HCT116 (cell line): ENCODE data around the gene CREB3. TPM values are rescaled to one million over a fixed set of nuclear protein-coding genes. Genes with fewer than 3 reads are reported as not detected.

Source experiments
- ATAC-seq: fragments of 200-7000 bp; cut with Tn5 transposase; 2 replicates; pipeline ENCODE4 v1.9.1; 2020; ENCODE audit warnings: mild to moderate bottlenecking, moderate library complexity
- BruUV-seq: library from RNA; stranded (reverse); fragments of 400-500 nt; replicated peaks from 2 replicates; lab custom pipeline; 2021; lab: Mats Ljungman, UMichigan
- CTCF ChIA-PET: fragments of 300-600 bp; sonication (Branson Sonifier 250); formaldehyde crosslinking; loops from one replicate; lab custom pipeline; 2021; ENCODE audit warnings: antibody characterized with exemption; lab: Charles Lee
- POLR2A ChIA-PET: fragments of 300-600, 350-600 bp; sonication (Branson Sonifier 250); formaldehyde crosslinking; loops from one replicate; lab custom pipeline; 2021; ENCODE audit warnings: antibody characterized with exemption; lab: Charles Lee
- RAD21 ChIA-PET, 2 experiments: fragments of 300-600 bp; sonication (Branson Sonifier 250); formaldehyde crosslinking; loops; one replicate each; lab custom pipeline; 2023; ENCODE audit warnings: low total read pairs in 2 of 2; ENCODE audit not compliant: uncharacterized antibody in 2 of 2, unreplicated experiment in 2 of 2, low non-redundant PET in 1 of 2; lab: Charles Lee
- DNase-seq: peaks from one replicate; pipeline ENCODE4 v3.0.0-alpha.2; 2010; ENCODE audit warnings: low read depth, low spot score
- H2AFZ ChIP-seq: fragments of 200-600 bp; shearing (Covaris generic), sonication (generic); 2 replicates; pipeline ENCODE4 v1.6.1; 2017; ENCODE audit warnings: low read depth, mixed run types, mixed read lengths, antibody characterized with exemption, low read length; ENCODE audit not compliant: poor library complexity, severe bottlenecking
- H3K27ac ChIP-seq: 2 replicates; pipeline ENCODE4 v1.5.1; 2012; ENCODE audit warnings: low read depth, low read length
- H3K27me3 ChIP-seq: fragments of 200-600 bp; sonication (generic); 2 replicates; pipeline ENCODE4 v1.6.1; 2016; ENCODE audit warnings: mixed run types, low read length, mixed read lengths; ENCODE audit not compliant: insufficient read depth
- H3K36me3 ChIP-seq, 2 experiments: fragments of 200-500 bp in 1 of 2; fragments of 200-600 bp in 1 of 2; sonication (Bioruptor generic) in 1 of 2; sonication (generic) in 1 of 2; 2 replicates each; pipeline versions ENCODE4 v1.5.1 to v1.6.1; 2014 to 2016; ENCODE audit warnings: low read length in 2 of 2, inconsistent platforms in 1 of 2, mixed read lengths in 1 of 2, mixed run types in 1 of 2; ENCODE audit not compliant: insufficient read depth in 2 of 2, control insufficient read depth in 1 of 2
- H3K4me1 ChIP-seq, 2 experiments: fragments of 200-600 bp in 1 of 2; sonication (generic) in 1 of 2; 2 replicates each; pipeline versions ENCODE4 v1.5.1 to v1.6.1; 2012 to 2017; ENCODE audit warnings: low read length in 2 of 2, inconsistent platforms in 1 of 2, mild to moderate bottlenecking in 1 of 2, mixed read lengths in 1 of 2, mixed run types in 1 of 2, moderate library complexity in 1 of 2; ENCODE audit not compliant: insufficient read depth in 2 of 2, control insufficient read depth in 1 of 2
- H3K4me2 ChIP-seq: fragments of 200-600 bp; sonication (generic); 2 replicates; pipeline ENCODE4 v1.6.1; 2017; ENCODE audit warnings: mixed run types, low read length, mixed read lengths
- H3K4me3 ChIP-seq, 2 experiments: fragments of 200-600 bp in 1 of 2; sonication (generic) in 1 of 2; replicated peaks in 1 of 2; 2 replicates each; pipeline ENCODE4 v1.5.1; 2011 to 2016; ENCODE audit warnings: low read length in 2 of 2, control low read depth in 1 of 2, low read depth in 1 of 2, mild to moderate bottlenecking in 1 of 2, mixed read lengths in 1 of 2, mixed run types in 1 of 2
- H3K79me2 ChIP-seq: fragments of 200-600 bp; sonication (generic); 2 replicates; pipeline ENCODE4 v1.6.1; 2017; ENCODE audit warnings: mild to moderate bottlenecking, mixed run types, low read length, moderate library complexity, mixed read lengths; ENCODE audit not compliant: insufficient read depth
- H3K9ac ChIP-seq: fragments of 200-600 bp; sonication (generic); 2 replicates; pipeline ENCODE4 v1.6.1; 2016; ENCODE audit warnings: low read length, mixed read lengths
- H3K9me2 ChIP-seq: fragments of 200-600 bp; sonication (generic), shearing (Covaris generic); 2 replicates; pipeline ENCODE4 v1.6.1; 2017; ENCODE audit warnings: mixed run types, mild to moderate bottlenecking, moderate library complexity; ENCODE audit not compliant: insufficient read depth
- H3K9me3 ChIP-seq, 2 experiments: fragments of 200-500 bp in 1 of 2; fragments of 200-600 bp in 1 of 2; sonication (Bioruptor generic) in 1 of 2; sonication (generic) in 1 of 2; 2 replicates each; pipeline ENCODE4 v1.6.1; 2014 to 2017; ENCODE audit warnings: low read length in 2 of 2, mixed read lengths in 2 of 2, inconsistent platforms in 1 of 2, low read depth in 1 of 2, mild to moderate bottlenecking in 1 of 2, mixed run types in 1 of 2, moderate library complexity in 1 of 2; ENCODE audit not compliant: control insufficient read depth in 1 of 2, insufficient read depth in 1 of 2
- H4K20me1 ChIP-seq: fragments of 200-600 bp; sonication (generic), shearing (Covaris generic); 2 replicates; pipeline ENCODE4 v1.6.1; 2017; ENCODE audit warnings: mixed run types, mild to moderate bottlenecking, moderate library complexity; ENCODE audit not compliant: insufficient read depth
- ELF1 ChIP-seq: IDR thresholded peaks from 2 replicates; pipeline ENCODE4 v1.6.1; 2012; ENCODE audit warnings: low read depth, borderline replicate concordance
- JUND ChIP-seq: IDR thresholded peaks from 2 replicates; pipeline ENCODE4 v1.6.1; 2012
- POLR2AphosphoS5 ChIP-seq: IDR thresholded peaks from 2 replicates; pipeline ENCODE4 v1.6.1; 2011; ENCODE audit warnings: mild to moderate bottlenecking, low read depth, low read length, moderate library complexity
- REST ChIP-seq: IDR thresholded peaks from 2 replicates; pipeline ENCODE4 v1.6.1; 2012; ENCODE audit warnings: low read depth
- SP1 ChIP-seq: IDR thresholded peaks from 2 replicates; pipeline ENCODE4 v1.6.1; 2012; ENCODE audit warnings: low read depth
- YY1 ChIP-seq: IDR thresholded peaks from 2 replicates; pipeline ENCODE4 v1.6.1; 2011; ENCODE audit warnings: low read length, low read depth, moderate library complexity, mild to moderate bottlenecking; ENCODE audit not compliant: insufficient replicate concordance; ENCODE audit errors: extremely low read depth
- ZBTB33 ChIP-seq: IDR thresholded peaks from 2 replicates; pipeline ENCODE4 v1.6.1; 2011; ENCODE audit warnings: mild to moderate bottlenecking, low read length, moderate library complexity; ENCODE audit not compliant: insufficient replicate concordance; ENCODE audit errors: extremely low read depth
- ZFX ChIP-seq: fragments of 450-650 bp; IDR thresholded peaks from 2 replicates; pipeline ENCODE4 v1.6.1; 2017
- intact Hi-C: fragments of 100-400 bp; cut with micrococcal nuclease; formaldehyde crosslinking; loops from 2 replicates; pipeline ENCODE4 v1.10.0; 2022
- total RNA-seq: library from RNA; stranded (reverse); gene quantifications from one replicate; pipeline ENCODE4 v1.2.1, GENCODE V29; 2021; ENCODE audit not compliant: unreplicated experiment

The CREB3 gene
- total RNA-seq, 1 experiment from 2014 or later: 22.3 TPM

- peaks cover 13 to 19% of the 10 kb centered on the region in 2 experiments for H3K4me1 ChIP-seq
These were observed 47.0 kb upstream of the CREB3 start for GRCh38 chr9:35685506-35685905.

GRCh38 chr9:35686222-35687203 is 46.0 kb upstream of the CREB3 start:
- ChIA-PET CTCF (interaction anchor here (2.3 kb wide), 1 partner anchor 10 kb away, joined by 15 read pairs; no protein-coding TSS in a partner anchor), RAD21 (no interaction called here), POLR2A (interaction anchor here (0.5 kb wide), 1 partner anchor 98 kb away, joined by 3 read pairs; no protein-coding TSS in a partner anchor)
- Histone ChIP-seq H3K9me3 (no peaks in the 10 kb centered on the region), H3K36me3 (peaks cover 45 to 63% of the 10 kb centered on the region in 2 experiments; a peak in 3 of 4 replicates), H3K27me3 (no peaks in the 10 kb centered on the region), H3K4me3 (no peak overlapping the region), H3K9ac (no peak overlapping the region), H3K79me2 (peaks cover 45% of the 10 kb centered on the region), H3K4me2 (no peak overlapping the region), H4K20me1 (no peaks in the 10 kb centered on the region), H3K9me2 (no peaks in the 10 kb centered on the region), H3K27ac (no peak overlapping the region), H3K4me1 (peaks cover 16 to 28% of the 10 kb centered on the region in 2 experiments), H2AFZ (no peak overlapping the region)
- no peak for TF ChIP-seq JUND
- TF ChIP-seq SP1: no peak
- no peak for TF ChIP-seq ZBTB33
- no peak for TF ChIP-seq YY1
- TF ChIP-seq REST: no peak
- no peak for TF ChIP-seq ZFX
- TF ChIP-seq ELF1: no peak
- no peak for TF ChIP-seq POLR2AphosphoS5
- BruUV-seq: no TSS peak
- intact Hi-C loops: no loop called here
- ATAC-seq: no peak
- no peak for DNase-seq

More at GRCh38 chr9:35685506-35685905, 47.0 kb upstream of the CREB3 start:
- Histone ChIP-seq H3K4me3 (no peak overlapping the region), H3K9me3 (no peaks in the 10 kb centered on the region), H3K27ac (no peak overlapping the region), H2AFZ (no peak overlapping the region), H3K4me2 (no peak overlapping the region), H3K9ac (no peak overlapping the region), H3K79me2 (peaks cover 45% of the 10 kb centered on the region), H3K9me2 (no peaks in the 10 kb centered on the region), H3K36me3 (peaks cover 45 to 63% of the 10 kb centered on the region in 2 experiments; a peak in 3 of 4 replicates), H4K20me1 (no peaks in the 10 kb centered on the region), H3K27me3 (no peaks in the 10 kb centered on the region)
- ChIA-PET CTCF (no interaction called here), RAD21 (no interaction called here), POLR2A (no interaction called here)
- no peak for TF ChIP-seq ELF1
- no peak for TF ChIP-seq JUND
- intact Hi-C loops: no loop called here
- no TSS peak for BruUV-seq
- DNase-seq (no peak), ATAC-seq (no peak)
